Head of caudate nucleus (tissue), 42 donors: ENCODE data around the gene MARCHF2.
"Not testable (repeated sequence)": the region's sequence is repeated elsewhere in the genome, so short reads cannot be mapped to it uniquely, and the experiment has no call there.

Source experiments
- DNase-seq, 42 donors: peaks; one replicate each; pipeline versions ENCODE4 v3.0.0 to v3.0.0-alpha.2; 2020 to 2021; ENCODE audit warnings: mixed read lengths in 7 of 42
- intact Hi-C: fragments of 100-400 bp; cut with DNase I; formaldehyde crosslinking; loops from one replicate; pipeline ENCODE4 v1.15.0; 2022

MARCHF2 gene

GRCh38 chr19:8412783-8413628, at the start of gene MARCHF2:
MARCHF2 (plus strand) TSS chr19:8413305; CDS start chr19:8421841, 8,536 bp downstream.
- peak; percentile 91 to 98 (median 96) for DNase-seq
- intact Hi-C loops, result loop anchor here (10.0 kb wide), 1 partner anchor 92 kb away; the partner anchor contains the start of gene PRAM1

- intact Hi-C loops, result no loop called here
- peak in 41 of 42 donors; percentile 21 to 81 (median 60) for DNase-seq
These were observed 49.0 kb upstream of the MARCHF2 start, which contains the start of gene ANGPTL4 for GRCh38 chr19:8363803-8364771. ANGPTL4 (plus strand) TSS chr19:8364155; CDS start chr19:8364322, 167 bp downstream.

DNA sequence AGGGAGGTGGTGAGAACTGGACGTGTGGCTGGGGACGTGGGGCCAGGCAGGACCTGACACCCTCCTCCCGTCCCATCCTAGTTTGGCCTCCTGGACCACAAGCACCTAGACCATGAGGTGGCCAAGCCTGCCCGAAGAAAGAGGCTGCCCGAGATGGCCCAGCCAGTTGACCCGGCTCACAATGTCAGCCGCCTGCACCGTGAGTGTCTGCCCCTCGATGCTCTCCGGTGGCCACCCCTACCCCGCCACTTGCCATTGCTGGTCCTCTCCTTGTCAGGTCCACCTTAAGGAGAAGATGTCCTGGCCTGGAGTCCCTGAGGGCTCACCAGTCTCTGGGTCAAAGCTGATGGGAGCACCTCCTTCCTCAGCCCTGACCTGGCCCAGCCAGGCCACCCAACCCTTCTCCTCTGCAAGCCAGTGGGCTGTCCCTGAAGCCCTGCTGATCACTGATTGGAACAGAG, 47.0 kb upstream of the MARCHF2 start:
- intact Hi-C loops, result no loop called here
- no peak for DNase-seq

DNA sequence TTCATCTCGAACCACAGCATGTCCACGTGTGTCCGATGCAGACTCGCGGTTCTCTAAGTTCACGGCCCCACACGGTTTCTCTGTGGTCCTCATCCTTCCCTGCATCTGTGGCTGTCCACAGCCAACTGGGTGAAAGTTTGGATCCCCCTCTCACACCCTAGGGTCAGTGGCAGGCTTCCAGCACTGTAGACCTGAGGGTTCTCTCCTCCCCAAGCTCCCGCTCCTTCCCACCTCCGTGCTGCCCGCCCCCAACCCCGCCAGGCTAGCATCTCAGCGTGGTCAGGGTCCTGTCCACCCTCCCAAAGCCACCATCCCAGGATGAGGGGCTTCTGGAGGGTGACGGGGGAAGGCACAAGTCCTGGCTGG, 46.2 kb upstream of the MARCHF2 start:
- intact Hi-C loops, result no loop called here

GRCh38 chr19:8367327-8368001, 45.6 kb upstream of the MARCHF2 start:
- intact Hi-C loops, result no loop called here
- peak; percentile 36 to 89 (median 76) for DNase-seq

More for the DNA sequence above, 46.2 kb upstream of the MARCHF2 start:
- DNase-seq, result peak in 7 of 42 donors; percentile 12 to 53 (median 24)

DNA sequence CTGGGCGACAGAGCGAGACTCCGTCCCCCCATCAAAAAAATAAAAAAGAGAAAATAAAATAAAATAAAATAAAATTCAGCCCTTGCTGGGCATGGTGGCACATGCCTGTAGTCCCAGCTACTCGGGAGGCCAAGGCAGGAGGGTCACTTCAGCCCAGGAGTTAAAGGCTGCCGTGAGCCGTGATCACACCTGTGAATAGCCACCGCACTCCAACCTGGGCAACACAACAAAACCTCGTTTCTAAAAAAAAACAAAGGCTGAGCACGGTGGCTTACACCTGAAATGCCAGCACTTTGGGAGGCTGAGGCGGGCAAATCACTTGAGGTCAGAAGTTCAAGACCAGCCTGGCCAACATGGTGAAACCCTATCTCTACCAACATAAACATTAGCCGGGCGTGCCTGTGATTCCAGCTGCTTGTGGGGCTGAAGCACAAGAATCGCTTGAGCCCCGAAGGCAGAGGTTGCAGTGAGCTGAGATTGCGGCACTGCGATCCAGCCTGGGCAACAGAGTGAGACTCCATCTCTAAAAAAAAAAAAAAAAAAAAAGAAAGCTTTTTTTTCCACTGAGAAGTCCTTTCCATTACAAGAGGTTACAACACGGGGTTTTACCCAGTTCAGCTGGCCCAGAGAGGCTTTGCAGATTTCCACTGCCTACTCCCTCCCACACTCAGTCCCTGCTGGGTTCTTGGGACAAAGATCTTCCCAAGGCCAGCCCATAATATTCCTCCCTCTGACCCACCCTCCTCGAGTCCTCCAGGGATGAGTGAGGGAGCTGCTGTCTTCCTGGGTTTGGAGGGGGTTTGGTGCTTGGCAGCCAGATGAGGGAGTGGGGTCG, 42.7 kb upstream of the MARCHF2 start:
- intact Hi-C loops, result no loop called here
- DNase-seq, result no peak

DNA sequence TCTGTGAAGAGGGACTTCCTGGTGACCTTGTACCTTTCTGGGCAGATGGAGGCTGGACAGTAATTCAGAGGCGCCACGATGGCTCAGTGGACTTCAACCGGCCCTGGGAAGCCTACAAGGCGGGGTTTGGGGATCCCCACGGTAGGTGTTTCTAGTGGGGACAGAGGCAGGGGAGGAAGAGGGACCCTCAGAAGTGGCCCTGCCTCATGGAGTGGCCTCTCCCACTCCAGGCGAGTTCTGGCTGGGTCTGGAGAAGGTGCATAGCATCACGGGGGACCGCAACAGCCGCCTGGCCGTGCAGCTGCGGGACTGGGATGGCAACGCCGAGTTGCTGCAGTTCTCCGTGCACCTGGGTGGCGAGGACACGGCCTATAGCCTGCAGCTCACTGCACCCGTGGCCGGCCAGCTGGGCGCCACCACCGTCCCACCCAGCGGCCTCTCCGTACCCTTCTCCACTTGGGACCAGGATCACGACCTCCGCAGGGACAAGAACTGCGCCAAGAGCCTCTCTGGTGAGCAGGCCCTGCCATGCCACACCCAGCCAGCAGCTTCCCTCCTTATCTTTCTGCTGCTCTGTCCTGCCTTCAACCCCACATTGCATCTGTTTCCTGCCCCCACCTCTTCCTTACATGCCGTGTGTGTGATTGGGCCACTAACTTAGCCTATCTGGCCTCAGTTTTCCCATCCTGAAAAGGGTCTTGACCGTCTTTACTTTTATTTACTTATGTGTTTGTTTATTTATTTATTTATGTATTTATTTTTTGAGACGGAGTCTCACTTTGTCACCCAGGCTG, 41.9 kb upstream of the MARCHF2 start:
- intact Hi-C loops, result no loop called here
- no peak for DNase-seq

DNA sequence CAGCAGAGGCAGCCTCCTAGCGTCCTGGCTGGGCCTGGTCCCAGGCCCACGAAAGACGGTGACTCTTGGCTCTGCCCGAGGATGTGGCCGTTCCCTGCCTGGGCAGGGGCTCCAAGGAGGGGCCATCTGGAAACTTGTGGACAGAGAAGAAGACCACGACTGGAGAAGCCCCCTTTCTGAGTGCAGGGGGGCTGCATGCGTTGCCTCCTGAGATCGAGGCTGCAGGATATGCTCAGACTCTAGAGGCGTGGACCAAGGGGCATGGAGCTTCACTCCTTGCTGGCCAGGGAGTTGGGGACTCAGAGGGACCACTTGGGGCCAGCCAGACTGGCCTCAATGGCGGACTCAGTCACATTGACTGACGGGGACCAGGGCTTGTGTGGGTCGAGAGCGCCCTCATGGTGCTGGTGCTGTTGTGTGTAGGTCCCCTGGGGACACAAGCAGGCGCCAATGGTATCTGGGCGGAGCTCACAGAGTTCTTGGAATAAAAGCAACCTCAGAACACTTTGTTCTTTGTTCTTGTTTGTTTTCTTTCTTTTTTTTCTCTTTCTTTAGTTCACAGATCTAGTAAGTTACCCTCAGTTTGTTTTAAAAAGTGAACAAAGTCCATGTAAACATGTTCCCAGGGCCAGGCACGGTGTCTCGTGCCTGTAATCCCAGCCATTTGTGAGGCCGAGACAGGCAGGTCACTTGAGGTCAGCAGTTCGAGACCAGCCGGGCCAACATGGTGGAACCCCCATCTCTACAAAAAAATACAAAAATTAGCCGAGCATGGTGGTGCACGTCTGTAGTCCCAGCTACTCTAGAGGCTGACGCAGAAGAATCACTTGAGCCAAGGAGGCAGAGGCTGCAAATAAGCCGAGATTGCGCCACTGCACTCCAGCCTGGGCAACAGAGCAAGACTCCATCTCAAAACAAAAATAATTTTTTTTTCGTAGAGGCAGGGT, 39.0 kb upstream of the MARCHF2 start:
- intact Hi-C loops, result no loop called here
- peak in 5 of 42 donors; percentile 18 to 38 (median 33) for DNase-seq

DNA sequence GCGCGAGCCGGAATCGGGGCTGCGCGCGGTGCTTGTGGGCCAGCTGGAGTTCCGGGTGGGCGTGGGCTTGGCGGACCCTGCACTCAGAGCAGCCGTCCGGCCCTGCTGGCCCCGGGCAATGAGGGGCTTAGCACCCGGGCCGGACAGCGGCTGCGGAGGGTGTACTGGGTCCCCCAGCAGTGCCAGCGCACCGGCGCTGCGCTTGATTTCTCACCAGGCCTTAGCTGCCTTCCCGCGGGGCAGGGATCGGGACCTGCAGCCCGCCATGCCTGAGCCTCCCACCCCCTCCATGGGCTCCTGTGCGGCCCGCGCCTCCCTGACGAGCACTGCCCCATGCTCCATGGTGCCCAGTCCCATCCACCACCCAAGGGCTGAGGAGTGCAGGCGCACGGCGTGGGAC, 37.3 kb upstream of the MARCHF2 start:
- intact Hi-C loops, result not testable (repeated sequence)
- DNase-seq, result peak in 1 of 42 donors; percentile 2

DNA sequence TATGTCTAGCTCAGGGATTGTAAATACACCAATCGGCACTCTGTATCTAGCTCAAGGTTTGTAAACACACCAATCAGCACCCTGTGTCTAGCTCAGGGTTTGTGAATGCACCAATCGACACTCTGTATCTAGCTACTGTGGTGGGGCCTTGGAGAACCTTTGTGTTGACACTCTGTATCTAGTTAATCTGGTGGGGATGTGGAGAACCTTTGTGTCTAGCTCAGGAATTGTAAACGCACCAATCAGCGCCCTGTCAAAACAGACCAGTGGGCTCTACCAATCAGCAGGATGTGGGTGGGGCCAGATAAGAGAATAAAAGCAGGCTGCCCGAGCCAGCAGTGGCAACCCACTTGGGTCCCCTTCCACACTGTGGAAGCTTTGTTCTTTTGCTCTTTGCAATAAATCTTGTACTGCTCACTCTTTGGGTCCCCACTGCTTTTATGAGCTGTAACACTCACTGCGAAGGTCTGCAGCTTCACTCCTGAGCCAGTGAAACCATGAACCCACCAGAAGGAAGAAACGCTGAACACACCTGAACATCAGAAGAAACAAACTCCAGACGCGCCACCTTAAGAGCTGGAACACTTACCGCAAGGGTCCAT, 36.6 kb upstream of the MARCHF2 start:
- DNase-seq, intact Hi-C loops: not testable (repeated sequence)

- intact Hi-C loops, result no loop called here
- no peak for DNase-seq
These were observed 35.5 kb upstream of the MARCHF2 start for GRCh38 chr19:8377598-8377997.

DNA sequence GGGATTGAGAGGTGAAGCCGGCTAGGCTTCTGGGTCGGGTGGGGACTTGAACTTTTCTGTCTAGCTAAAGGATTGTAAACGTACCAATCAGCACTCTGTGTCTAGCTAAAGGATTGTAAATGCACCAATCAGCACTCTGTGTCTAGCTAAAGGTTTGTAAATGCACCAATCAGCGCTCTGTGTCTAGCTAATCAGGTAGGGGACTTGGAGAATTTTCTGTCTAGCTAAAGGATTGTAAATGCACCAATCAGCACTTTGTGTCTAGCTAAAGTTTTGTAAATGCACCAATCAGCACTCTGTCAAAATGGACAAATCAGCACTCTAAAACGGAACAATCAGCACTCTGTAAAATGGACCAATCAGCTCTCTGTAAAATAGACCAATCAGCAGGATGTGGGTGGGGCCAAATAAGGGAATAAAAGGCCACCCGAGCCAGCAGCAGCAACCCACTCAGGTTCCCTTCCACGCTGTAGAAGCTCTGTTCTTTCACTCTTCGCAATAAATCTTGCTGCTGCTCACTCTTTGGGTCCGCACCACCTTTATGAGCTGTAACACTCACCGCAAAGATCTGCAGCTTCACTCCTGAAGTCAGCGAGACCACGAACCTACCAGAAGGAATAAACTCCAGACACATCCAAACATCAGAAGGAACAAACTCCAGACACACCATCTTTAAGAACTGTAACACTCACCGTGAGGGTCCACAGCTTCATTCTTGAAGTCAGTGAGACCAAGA, 33.8 kb upstream of the MARCHF2 start:
- DNase-seq, intact Hi-C loops: not testable (repeated sequence)

DNA sequence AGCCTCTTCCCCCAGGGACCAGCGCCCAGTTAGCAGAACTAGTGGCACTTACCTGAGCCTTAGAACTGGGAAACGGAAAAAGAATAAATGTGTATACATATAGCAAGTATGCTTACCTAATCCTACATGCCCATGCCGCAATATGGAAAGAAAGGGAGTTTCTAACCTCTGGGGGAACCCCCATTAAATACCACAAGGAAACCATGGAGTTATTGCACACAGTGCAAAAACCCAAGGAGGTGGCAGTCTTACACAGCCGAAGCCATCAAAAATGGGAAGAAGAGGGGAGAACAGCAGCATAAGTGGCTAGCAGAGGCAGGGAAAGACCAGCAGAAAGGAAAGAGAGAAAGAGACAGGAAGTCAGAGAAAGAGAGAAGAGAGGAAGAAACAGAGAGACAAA, 28.5 kb upstream of the MARCHF2 start:
- DNase-seq, intact Hi-C loops: not testable (repeated sequence)

GRCh38 chr19:8385103-8385502, 28.0 kb upstream of the MARCHF2 start:
- intact Hi-C loops, DNase-seq: not testable (repeated sequence)

- intact Hi-C loops, result not testable (repeated sequence)
These were observed 27.5 kb upstream of the MARCHF2 start for GRCh38 chr19:8385566-8385965.

More at GRCh38 chr19:8385566-8385965, 27.5 kb upstream of the MARCHF2 start:
- not testable (repeated sequence) for DNase-seq
